WTC11 (cell line): ENCODE results near the gene CDHR5. TPM values are rescaled to one million over a fixed set of nuclear protein-coding genes. Genes with fewer than 3 reads are reported as not detected.
A peak's percentile ranks its signal among the peaks of the same experiment; 100 is the strongest.

Experiments used
- ATAC-seq: fragments of 200-7000 bp; cut with Tn5 transposase; 2 replicates; pipeline ENCODE4 v1.10.0; 2021; ENCODE audit warnings: mild to moderate bottlenecking, moderate library complexity
- CTCF ChIA-PET: fragments of 300-600 bp; sonication (Branson Sonifier 250); formaldehyde crosslinking; loops from one replicate; lab custom pipeline; 2021; ENCODE audit warnings: antibody characterized with exemption; lab: Charles Lee
- POLR2A ChIA-PET: fragments of 350-600 bp; sonication (Branson Sonifier 250); formaldehyde crosslinking; loops from one replicate; lab custom pipeline; 2021; ENCODE audit warnings: antibody characterized with exemption; lab: Charles Lee
- DNase-seq: peaks from one replicate; pipeline ENCODE4 v3.0.0; 2021; ENCODE audit warnings: low spot score
- H3K27ac Mint-ChIP-seq: 2 replicates; pipeline ENCODE4 v1.8.0; 2021; ENCODE audit warnings: mixed read lengths
- H3K27me3 Mint-ChIP-seq: 2 replicates; pipeline ENCODE4 v1.8.0; 2021; ENCODE audit warnings: low read depth, mild to moderate bottlenecking, moderate library complexity, mixed read lengths
- H3K36me3 Mint-ChIP-seq: 2 replicates; pipeline ENCODE4 v1.8.0; 2021; ENCODE audit warnings: mixed read lengths
- H3K4me1 Mint-ChIP-seq: 2 replicates; pipeline ENCODE4 v1.8.0; 2022; ENCODE audit warnings: mixed read lengths
- H3K4me3 Mint-ChIP-seq: 2 replicates; pipeline ENCODE4 v1.8.0; 2021; ENCODE audit warnings: mild to moderate bottlenecking, moderate library complexity, mixed read lengths
- H3K9me3 Mint-ChIP-seq: 2 replicates; pipeline ENCODE4 v1.8.0; 2021; ENCODE audit warnings: mixed read lengths
- E2F1 ChIP-seq: sonication (generic); formaldehyde crosslinking; IDR thresholded peaks from 2 replicates; pipeline ENCODE4 v1.8.0; 2022; ENCODE audit warnings: mild to moderate bottlenecking, missing genetic modification reagents
- E2F5 ChIP-seq: sonication (generic); formaldehyde crosslinking; IDR thresholded peaks from 2 replicates; pipeline ENCODE4 v1.8.1; 2022; ENCODE audit warnings: mild to moderate bottlenecking, moderate library complexity, missing genetic modification reagents
- EMX1 ChIP-seq: fragments of 250-450 bp; sonication (Bioruptor Pico); IDR thresholded peaks from 2 replicates; pipeline ENCODE4 v1.8.0; 2021; ENCODE audit warnings: mild to moderate bottlenecking
- ESRRA ChIP-seq: sonication (generic); formaldehyde crosslinking; IDR thresholded peaks from 2 replicates; pipeline ENCODE4 v1.8.1; 2022; ENCODE audit warnings: mild to moderate bottlenecking, missing genetic modification reagents, borderline replicate concordance
- FOXK1 ChIP-seq: sonication (generic); formaldehyde crosslinking; IDR thresholded peaks from 2 replicates; pipeline ENCODE4 v1.8.0; 2022; ENCODE audit warnings: mild to moderate bottlenecking, moderate library complexity, missing genetic modification reagents
- FOXP1 ChIP-seq: sonication (generic); formaldehyde crosslinking; IDR thresholded peaks from 2 replicates; pipeline ENCODE4 v1.8.0; 2022; ENCODE audit warnings: missing genetic modification reagents, mild to moderate bottlenecking, moderate library complexity, borderline replicate concordance
- FOXP4 ChIP-seq: sonication (generic); formaldehyde crosslinking; IDR thresholded peaks from 2 replicates; pipeline ENCODE4 v1.8.0; 2022; ENCODE audit warnings: mild to moderate bottlenecking, missing genetic modification reagents
- GABPB1 ChIP-seq: sonication (generic); formaldehyde crosslinking; IDR thresholded peaks from 2 replicates; pipeline ENCODE4 v1.8.1; 2023; ENCODE audit warnings: mild to moderate bottlenecking, missing genetic modification reagents
- JUN ChIP-seq: sonication (generic); formaldehyde crosslinking; IDR thresholded peaks from 2 replicates; pipeline ENCODE4 v1.8.0; 2023; ENCODE audit warnings: mild to moderate bottlenecking, missing genetic modification reagents
- MAX ChIP-seq: sonication (generic); formaldehyde crosslinking; IDR thresholded peaks from 2 replicates; pipeline ENCODE4 v1.8.0; 2022; ENCODE audit warnings: mild to moderate bottlenecking, missing genetic modification reagents
- NFYB ChIP-seq: sonication (generic); formaldehyde crosslinking; conservative IDR thresholded peaks from 2 replicates; pipeline ENCODE4 v1.8.0; 2022; ENCODE audit warnings: low read depth, missing genetic modification reagents
- NR2C2 ChIP-seq: sonication (generic); formaldehyde crosslinking; IDR thresholded peaks from 2 replicates; pipeline ENCODE4 v1.8.0; 2022; ENCODE audit warnings: mild to moderate bottlenecking, missing genetic modification reagents
- PRDM15 ChIP-seq: sonication (generic); formaldehyde crosslinking; IDR thresholded peaks from 2 replicates; pipeline ENCODE4 v1.8.0; 2022; ENCODE audit warnings: missing genetic modification reagents
- RELA ChIP-seq: sonication (generic); formaldehyde crosslinking; IDR thresholded peaks from 2 replicates; pipeline ENCODE4 v1.8.1; 2022; ENCODE audit warnings: missing genetic modification reagents, mild to moderate bottlenecking, borderline replicate concordance
- SMAD3 ChIP-seq: sonication (generic); formaldehyde crosslinking; IDR thresholded peaks from 2 replicates; pipeline ENCODE4 v1.8.0; 2022; ENCODE audit warnings: missing genetic modification reagents, mild to moderate bottlenecking, borderline replicate concordance
- SP1 ChIP-seq: sonication (generic); formaldehyde crosslinking; conservative IDR thresholded peaks from 2 replicates; pipeline ENCODE4 v1.8.1; 2022; ENCODE audit warnings: missing genetic modification reagents
- TEAD1 ChIP-seq: sonication (generic); formaldehyde crosslinking; IDR thresholded peaks from 2 replicates; pipeline ENCODE4 v1.8.0; 2022; ENCODE audit warnings: mild to moderate bottlenecking, missing genetic modification reagents
- ZNF232 ChIP-seq: sonication (generic); formaldehyde crosslinking; IDR thresholded peaks from 2 replicates; pipeline ENCODE4 v1.8.0; 2022; ENCODE audit warnings: mild to moderate bottlenecking, missing genetic modification reagents
- ZNF425 ChIP-seq: fragments of 250-450 bp; sonication (Bioruptor Pico); conservative IDR thresholded peaks from 2 replicates; pipeline ENCODE4 v1.9.0; 2021; ENCODE audit warnings: mild to moderate bottlenecking
- total RNA-seq: library from RNA; stranded (reverse); gene quantifications from 3 replicates; pipeline ENCODE4 v1.2.3, GENCODE V29; 2021

Gene CDHR5
- total RNA-seq, 1 experiment from 2014 or later = 0.26 TPM

GRCh38 chr11:615504-616319 lies 9.0 kb downstream of the CDHR5 start, which contains the start of gene IRF7:
IRF7 (minus strand) TSS chr11:615950; CDS start chr11:615364, 586 bp downstream.
- H3K9me3 Mint-ChIP-seq = no peaks in the 10 kb centered on the region
- H3K36me3 Mint-ChIP-seq = peaks cover 6% of the 10 kb centered on the region
- CTCF ChIA-PET = interaction anchor here (0.8 to 1.1 kb wide), 4 partner anchors 40 to 175 kb away, joined by 3 read pairs; no protein-coding TSS in a partner anchor

More at GRCh38 chr11:615504-616319, 9.0 kb downstream of the CDHR5 start, which contains the start of gene IRF7:
- TF ChIP-seq PRDM15 (peak; percentile 87), TEAD1 (CRISPR knock-in tag) (peak; percentile 48; the same call in 1 of the 2 replicates), NFYB (CRISPR knock-in tag) (peak; percentile 47; the same call in 1 of the 2 replicates), SP1 (peak; percentile 77), GABPB1 (CRISPR knock-in tag) (no peak), FOXK1 (CRISPR knock-in tag) (peak; percentile 53; the same call in 1 of the 2 replicates), MAX (CRISPR knock-in tag) (peak; percentile 62), SMAD3 (CRISPR knock-in tag) (peak; percentile 25; the same call in 1 of the 2 replicates), E2F1 (peak; percentile 72; the same call in 1 of the 2 replicates), FOXP4 (0 out of 2 replicates have a peak, but pooled peaks have one; percentile 24), E2F5 (CRISPR knock-in tag) (peak; percentile 34; the same call in 1 of the 2 replicates), ZNF232 (peak; percentile 82; the same call in 1 of the 2 replicates), RELA (CRISPR knock-in tag) (peak; percentile 31; the same call in 1 of the 2 replicates), EMX1 (0 out of 2 replicates have a peak, but pooled peaks have one; percentile 61), ESRRA (CRISPR knock-in tag) (no peak), JUN (CRISPR knock-in tag) (no peak), ZNF425 (CRISPR knock-in tag) (no peak), NR2C2 (CRISPR knock-in tag) (no peak), FOXP1 (CRISPR knock-in tag) (0 out of 2 replicates have a peak, but pooled peaks have one; percentile 15)
- Mint-ChIP-seq H3K27me3 (no peaks in the 10 kb centered on the region), H3K4me3 (peak within 1 kb of the TSS; percentile 78), H3K4me1 (0 out of 2 replicates have a peak, but pooled peaks cover 4% of the 10 kb centered on the region), H3K27ac (peak within 1 kb of the TSS; percentile 95)
- DNase-seq = peak; percentile 91
- POLR2A ChIA-PET = interaction anchor here (0.6 to 1.1 kb wide), 4 partner anchors 23 to 643 kb away, joined by 3 to 4 read pairs (median 4); no protein-coding TSS in a partner anchor
- peak; percentile 71 for ATAC-seq
